IMR-90 (cell line): ENCODE results near the gene TBC1D10A. TPM values are rescaled to one million over a fixed set of nuclear protein-coding genes. Genes with fewer than 3 reads are reported as not detected.
A peak's percentile ranks its signal among the peaks of the same experiment; 100 is the strongest.

Experiments used
- ATAC-seq: fragments of 200-7000 bp; cut with Tn5 transposase; 2 replicates; pipeline ENCODE4 v1.9.1; 2020; ENCODE audit warnings: low read depth, mild to moderate bottlenecking, moderate library complexity
- BruUV-seq: library from RNA; stranded (reverse); fragments of 400-500 nt; replicated peaks from 2 replicates; lab custom pipeline; 2021; lab: Mats Ljungman, UMichigan
- CTCF ChIA-PET: fragments of 300-600 bp; formaldehyde crosslinking; extraction: SDS; loops from one replicate; lab custom pipeline; 2021; ENCODE audit warnings: antibody characterized with exemption; lab: Yijun Ruan, JAX
- POLR2A ChIA-PET: fragments of 300-600 bp; sonication (Branson Sonifier 250); formaldehyde crosslinking; loops from one replicate; lab custom pipeline; 2022; ENCODE audit warnings: antibody characterized with exemption; ENCODE audit not compliant: unreplicated experiment; lab: Charles Lee
- DNase-seq: peaks from one replicate; pipeline ENCODE4 v3.0.0; 2013
- H2AFZ ChIP-seq: replicated peaks from 2 replicates; pipeline ENCODE3; 2013; ENCODE audit warnings: low read length, mild to moderate bottlenecking; ENCODE audit not compliant: poor library complexity
- H2AK5ac ChIP-seq: 2 replicates; pipeline ENCODE4 v1.6.1; 2013; ENCODE audit warnings: low read depth, low read length, inconsistent platforms
- H2AK9ac ChIP-seq: replicated peaks from 2 replicates; pipeline ENCODE3; 2013; ENCODE audit warnings: mild to moderate bottlenecking, low read depth, low read length, moderate library complexity; ENCODE audit not compliant: poor library complexity
- H2BK120ac ChIP-seq: 2 replicates; pipeline ENCODE4 v1.6.1; 2013; ENCODE audit warnings: low read depth, low read length, inconsistent platforms
- H2BK15ac ChIP-seq: 3 replicates; pipeline ENCODE4 v1.6.1; 2013; ENCODE audit warnings: low read depth, low read length, inconsistent platforms
- H2BK20ac ChIP-seq: 2 replicates; pipeline ENCODE4 v1.6.1; 2013; ENCODE audit warnings: low read depth, mild to moderate bottlenecking, inconsistent platforms, low read length, moderate library complexity
- H2BK5ac ChIP-seq: 2 replicates; pipeline ENCODE4 v1.6.1; 2013; ENCODE audit warnings: mild to moderate bottlenecking, low read depth, low read length, inconsistent platforms; ENCODE audit not compliant: poor library complexity, severe bottlenecking
- H3K14ac ChIP-seq: replicated peaks from 2 replicates; pipeline ENCODE4 v1.6.1; 2013; ENCODE audit warnings: low read depth, low read length, inconsistent platforms
- H3K18ac ChIP-seq: 2 replicates; pipeline ENCODE4 v1.6.1; 2013; ENCODE audit warnings: low read depth, low read length, control low read depth
- H3K23ac ChIP-seq: 2 replicates; pipeline ENCODE4 v1.6.1; 2013; ENCODE audit warnings: low read depth, low read length, inconsistent platforms
- H3K27ac ChIP-seq: 2 replicates; pipeline ENCODE4 v1.5.1; 2013; ENCODE audit warnings: mild to moderate bottlenecking, control low read depth, low read length; ENCODE audit not compliant: insufficient read depth
- H3K27me3 ChIP-seq: 2 replicates; pipeline ENCODE4 v1.6.1; 2013; ENCODE audit warnings: low read length; ENCODE audit not compliant: control insufficient read depth, insufficient read depth
- H3K36me3 ChIP-seq: 2 replicates; pipeline ENCODE4 v1.6.1; 2013; ENCODE audit warnings: low read length, mixed read lengths; ENCODE audit not compliant: control insufficient read depth, insufficient read depth
- H3K4ac ChIP-seq: 2 replicates; pipeline ENCODE4 v1.6.1; 2013; ENCODE audit warnings: low read depth, low read length, inconsistent platforms
- H3K4me1 ChIP-seq: 2 replicates; pipeline ENCODE4 v1.6.1; 2013; ENCODE audit warnings: low read length, mixed read lengths; ENCODE audit not compliant: control insufficient read depth, insufficient read depth
- H3K4me2 ChIP-seq: 2 replicates; pipeline ENCODE4 v1.6.1; 2013; ENCODE audit warnings: low read depth, mild to moderate bottlenecking, control low read depth, low read length, moderate library complexity
- H3K4me3 ChIP-seq: 2 replicates; pipeline ENCODE4 v1.5.1; 2013; ENCODE audit warnings: low read depth, mild to moderate bottlenecking, control low read depth, low read length, moderate library complexity; ENCODE audit not compliant: insufficient read depth
- H3K56ac ChIP-seq: 2 replicates; pipeline ENCODE4 v1.6.1; 2013; ENCODE audit warnings: low read length, inconsistent platforms; ENCODE audit not compliant: insufficient read depth; ENCODE audit errors: extremely low read depth
- H3K79me1 ChIP-seq, 2 experiments: 2 replicates each; pipeline ENCODE4 v1.6.1; 2013; ENCODE audit warnings: low read length in 2 of 2, inconsistent platforms in 1 of 2, low read depth in 1 of 2
- H3K9ac ChIP-seq: 2 replicates; pipeline ENCODE4 v1.6.1; 2013; ENCODE audit warnings: low read depth, low read length, control low read depth
- H3K9me1 ChIP-seq: 2 replicates; pipeline ENCODE4 v1.6.1; 2013; ENCODE audit warnings: low read length, inconsistent platforms; ENCODE audit not compliant: insufficient read depth
- H3K9me3 ChIP-seq: 2 replicates; pipeline ENCODE4 v1.6.1; 2013; ENCODE audit warnings: low read length; ENCODE audit not compliant: control insufficient read depth, insufficient read depth
- H4K20me1 ChIP-seq: 2 replicates; pipeline ENCODE4 v1.6.1; 2013; ENCODE audit warnings: low read length, inconsistent platforms; ENCODE audit not compliant: insufficient read depth
- H4K5ac ChIP-seq: 2 replicates; pipeline ENCODE4 v1.6.1; 2013; ENCODE audit warnings: mild to moderate bottlenecking, low read depth, low read length, control low read depth
- H4K8ac ChIP-seq, 2 experiments: 2 replicates each; pipeline ENCODE4 v1.6.1; 2013; ENCODE audit warnings: low read depth in 2 of 2, low read length in 2 of 2, control low read depth in 1 of 2, inconsistent platforms in 1 of 2
- H4K91ac ChIP-seq: 2 replicates; pipeline ENCODE4 v1.6.1; 2013; ENCODE audit warnings: low read depth, low read length, inconsistent platforms; ENCODE audit not compliant: insufficient read depth
- BHLHE40 ChIP-seq: fragments of 150-350 bp; IDR thresholded peaks from 2 replicates; pipeline ENCODE4 v1.6.1; 2016; ENCODE audit warnings: mild to moderate bottlenecking, low read depth, low read length
- CHD1 ChIP-seq: IDR thresholded peaks from 2 replicates; pipeline ENCODE4 v1.6.1; 2012; ENCODE audit warnings: low read depth, low read length, improper control_type of control experiment
- CTCF ChIP-seq: conservative IDR thresholded peaks from 2 replicates; pipeline ENCODE4 v1.5.1; 2012; ENCODE audit warnings: mild to moderate bottlenecking, low read depth, low read length, improper control_type of control experiment
- FOS ChIP-seq: fragments of 150-350 bp; IDR thresholded peaks from 2 replicates; pipeline ENCODE4 v1.6.1; 2016; ENCODE audit warnings: low read depth, low read length
- MAFK ChIP-seq: IDR thresholded peaks from 2 replicates; pipeline ENCODE4 v1.6.1; 2012; ENCODE audit warnings: low read depth, low read length, improper control_type of control experiment
- MAZ ChIP-seq: IDR thresholded peaks from 2 replicates; pipeline ENCODE4 v1.6.1; 2012; ENCODE audit warnings: low read depth, mild to moderate bottlenecking, low read length, improper control_type of control experiment, moderate library complexity, borderline replicate concordance
- MXI1 ChIP-seq: IDR thresholded peaks from 2 replicates; pipeline ENCODE4 v1.6.1; 2012; ENCODE audit warnings: low read depth, mild to moderate bottlenecking, low read length, moderate library complexity, borderline replicate concordance
- NFE2L2 ChIP-seq: fragments of 150-350 bp; IDR thresholded peaks from 2 replicates; pipeline ENCODE4 v1.6.1; 2016; ENCODE audit warnings: low read depth, mild to moderate bottlenecking, low read length
- POLR2A ChIP-seq: IDR thresholded peaks from 2 replicates; pipeline ENCODE4 v1.6.1; 2012; ENCODE audit warnings: mild to moderate bottlenecking, low read depth, low read length
- RAD21 ChIP-seq: IDR thresholded peaks from 2 replicates; pipeline ENCODE4 v1.6.1; 2012; ENCODE audit warnings: low read length, improper control_type of control experiment
- RCOR1 ChIP-seq: IDR thresholded peaks from 2 replicates; pipeline ENCODE4 v1.6.1; 2012; ENCODE audit warnings: mild to moderate bottlenecking, low read length, improper control_type of control experiment; ENCODE audit not compliant: insufficient replicate concordance
- RFX5 ChIP-seq: IDR thresholded peaks from 2 replicates; pipeline ENCODE4 v1.8.0; 2012; ENCODE audit warnings: low read depth, mild to moderate bottlenecking, low read length, moderate library complexity
- SMC3 ChIP-seq: fragments of 150-350 bp; IDR thresholded peaks from 2 replicates; pipeline ENCODE4 v1.6.1; 2016; ENCODE audit warnings: low read depth, mild to moderate bottlenecking, antibody characterized with exemption, low read length, moderate library complexity
- USF2 ChIP-seq: fragments of 150-350 bp; IDR thresholded peaks from 2 replicates; pipeline ENCODE4 v1.6.1; 2017; ENCODE audit warnings: mild to moderate bottlenecking, antibody characterized with exemption, low read length, low read depth
- WGBS, 2 experiments: methylation state at CpG; one replicate each; pipeline versions ENCODE4 v1.1.5 to v1.1.7; 2013; ENCODE audit warnings: missing lambda C conversion rate in 2 of 2; ENCODE audit not compliant: insufficient read length in 1 of 2; ENCODE audit errors: extremely low coverage in 2 of 2; 5-methylcytosine and 5-hydroxymethylcytosine counted together
- dilution Hi-C: fragments of 300-500 bp; cut with HindIII; formaldehyde crosslinking; loops from one replicate; pipeline ENCODE4 v1.14.3; 2018; ENCODE audit warnings: low sequenced_read_pairs; ENCODE audit not compliant: unreplicated experiment
- in situ Hi-C: fragments of 300-500 bp; cut with MboI; formaldehyde crosslinking; loops from 3 replicates; pipeline ENCODE4 v1.14.3; 2019; ENCODE audit warnings: low sequenced_read_pairs, inconsistent platforms, mixed read lengths
- intact Hi-C: fragments of 100-400 bp; cut with micrococcal nuclease; formaldehyde crosslinking; loops from 2 replicates; pipeline ENCODE4 v1.10.0; 2022
- polyA plus RNA-seq, 3 experiments: library from polyadenylated mRNA; depleted of rRNA; stranded (reverse); fragments of >200 nt; gene quantifications; 2 replicates each; pipeline ENCODE4 v1.2.3, GENCODE V29; 2012; ENCODE audit warnings: low replicate concordance in 1 of 3
- total RNA-seq: library from RNA; depleted of rRNA; stranded (reverse); fragments of >200 nt; gene quantifications from 2 replicates; pipeline ENCODE4 v1.2.3, GENCODE V29; 2012

The TBC1D10A gene
- total and polyA plus RNA-seq, 2 of the 4 experiments (the other 2 are of a cell fraction): 16.3 to 33.1 TPM

GRCh38 chr22:30254314-30254713, 72.4 kb downstream of the TBC1D10A start:
- DNase-seq: no peak
- Histone ChIP-seq H2BK20ac (peak overlapping the region; percentile 97), H3K27me3 (no peaks in the 10 kb centered on the region), H3K9me1 (peaks cover 16% of the 10 kb centered on the region), H4K91ac (peak overlapping the region; percentile 97), H3K36me3 (no peaks in the 10 kb centered on the region), H3K14ac (peak overlapping the region; percentile 97; the same call in 1 of the 2 replicates), H2BK15ac (peak overlapping the region; percentile 98; the same call in 2 of the 3 replicates), H3K9me3 (no peaks in the 10 kb centered on the region), H4K8ac (peak overlapping the region; percentile 98), H3K4me3 (no peak overlapping the region), H2AK9ac (peak overlapping the region; percentile 90), H3K18ac (peak overlapping the region; percentile 97), H2AK5ac (peak overlapping the region; percentile 100), H3K4me1 (peaks cover 37% of the 10 kb centered on the region), H3K23ac (no peak overlapping the region), H3K4ac (peak overlapping the region; percentile 95), H4K5ac (peak overlapping the region; percentile 83; the same call in 1 of the 2 replicates), H2BK5ac (peak overlapping the region; percentile 57), H3K9ac (peak overlapping the region; percentile 57; the same call in 1 of the 2 replicates), H3K4me2 (no peak overlapping the region), H3K56ac (no peak overlapping the region), H3K79me1 (peaks cover 0 to 4% of the 10 kb centered on the region in 2 experiments; a peak in 2 of 4 replicates), H2BK120ac (peak overlapping the region; percentile 96), H2AFZ (peak overlapping the region; percentile 52), H3K27ac (peak overlapping the region; percentile 76), H4K20me1 (no peaks in the 10 kb centered on the region)
- ChIA-PET CTCF (interaction anchor here (1.9 kb wide), 1 partner anchor 147 kb away, joined by 35 read pairs; no protein-coding TSS in a partner anchor), POLR2A (no interaction called here)
- no peak for ATAC-seq
- intact Hi-C loops: no loop called here
- 80% methylated on average over 1 of the region's 6 CpGs; no CpG with 5 or more reads in 1 of the 2 experiments for WGBS, 2 experiments
- dilution Hi-C loops: no loop called here
- TF ChIP-seq RFX5: no peak
- no peak for TF ChIP-seq RAD21
- TF ChIP-seq CHD1: no peak
- TF ChIP-seq NFE2L2: no peak
- no peak for TF ChIP-seq RCOR1
- no peak for TF ChIP-seq MXI1
- no peak for TF ChIP-seq CTCF
- TF ChIP-seq FOS: no peak
- no peak for TF ChIP-seq POLR2A
- no peak for TF ChIP-seq SMC3
- TF ChIP-seq BHLHE40: no peak
- TF ChIP-seq MAFK: no peak
- no peak for TF ChIP-seq MAZ
- TF ChIP-seq USF2: no peak
- in situ Hi-C loops: no loop called here
- no TSS peak for BruUV-seq
